SIG-M5 treated with dmso at 0.1 percent for 504 hours (cell line): ENCODE results near the gene PLSCR4.
"Not testable (repeated sequence)": the region's sequence is repeated elsewhere in the genome, so short reads cannot be mapped to it uniquely, and the experiment has no call there.

Experiments used
- DNase-seq: peaks from one replicate; lab custom pipeline; 2025; ENCODE audit not compliant: unreplicated experiment; lab: John Stamatoyannopoulos, UW

The PLSCR4 gene

GRCh38 chr3:146250449-146251382, at the start of gene PLSCR4:
Gene PLSCR4 (minus strand): TSS chr3:146251105. CDS start chr3:146222071, 29,034 bp downstream.
- peak; percentile 20 for DNase-seq

DNA sequence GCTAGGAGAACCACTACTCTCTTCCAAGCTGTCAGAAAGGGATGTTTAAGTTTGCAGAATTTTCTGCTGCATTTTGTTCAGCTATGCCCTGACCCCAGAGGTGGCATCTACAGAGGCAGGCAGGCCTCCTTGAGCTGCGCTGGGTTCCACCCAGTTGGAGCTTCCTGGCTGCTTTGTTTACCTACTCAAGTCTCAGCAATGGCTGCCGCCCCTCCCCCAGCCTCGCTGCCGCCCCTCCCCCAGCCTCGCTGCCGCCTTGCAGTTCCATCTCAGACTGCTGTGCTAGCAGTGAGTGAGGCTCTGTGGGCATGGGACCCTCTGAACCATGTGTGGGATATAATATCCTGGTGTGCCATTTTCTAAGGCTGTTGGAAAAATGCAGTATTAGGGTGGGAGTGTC, 42.5 kb upstream of the PLSCR4 start:
- DNase-seq, result not testable (repeated sequence)

DNA sequence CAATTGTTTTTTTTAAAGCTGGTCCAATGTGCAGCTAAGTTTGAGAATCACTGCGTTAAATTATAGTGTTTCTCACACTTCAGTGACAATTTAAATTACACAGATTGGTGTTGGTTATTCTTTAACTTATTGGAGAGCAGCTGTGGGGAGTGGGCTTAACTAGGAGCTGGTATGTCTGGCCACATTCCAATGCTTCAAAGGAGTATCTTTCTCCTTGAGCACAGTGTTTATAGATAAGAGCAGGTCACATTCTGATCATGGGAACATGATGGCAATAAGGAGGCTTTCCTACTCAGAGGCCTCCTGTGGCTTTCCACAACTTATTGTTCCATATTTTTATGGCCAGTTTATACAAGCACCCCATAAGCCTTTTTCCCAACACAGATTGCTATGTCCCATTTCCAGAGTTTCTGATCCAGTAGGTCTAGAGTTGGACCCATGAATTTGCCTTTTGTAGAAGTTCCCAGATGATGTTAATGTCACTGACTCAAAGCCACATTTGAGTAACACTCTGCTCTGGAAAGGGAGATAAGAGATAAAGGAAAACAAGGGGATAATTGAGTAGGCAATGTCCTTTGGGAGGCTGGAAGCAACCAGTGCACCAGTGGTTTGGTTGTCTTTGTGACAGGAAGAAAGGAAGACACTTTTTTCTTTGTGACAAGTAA, 33.0 kb upstream of the PLSCR4 start:
- DNase-seq, result no peak

DNA sequence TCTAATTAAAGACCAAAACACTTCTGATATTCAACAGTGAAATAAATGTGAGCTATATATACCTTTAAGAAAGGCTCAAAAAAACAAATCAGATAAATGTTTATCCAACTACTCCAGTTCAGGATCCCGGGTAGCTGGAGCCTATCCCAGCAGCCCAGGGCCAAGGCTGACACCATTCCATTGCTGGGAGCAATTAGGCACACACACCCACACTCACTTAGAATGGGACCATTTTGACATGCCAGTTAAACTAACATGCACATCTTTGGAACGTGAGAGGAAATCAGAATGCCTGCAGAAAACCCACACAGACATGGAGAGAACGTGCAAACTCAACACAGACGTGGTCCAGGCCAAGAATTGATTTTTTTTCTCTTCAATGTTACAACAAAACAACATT, 30.0 kb upstream of the PLSCR4 start:
- DNase-seq, result no peak

- DNase-seq, result no peak
Observed at GRCh38 chr3:146279951-146280350, 29.0 kb upstream of the PLSCR4 start.

GRCh38 chr3:146279013-146279412, 28.1 kb upstream of the PLSCR4 start:
- no peak for DNase-seq

GRCh38 chr3:146277953-146278631, 27.2 kb upstream of the PLSCR4 start:
- DNase-seq, result no peak

- no peak for DNase-seq
Observed at GRCh38 chr3:146275476-146275875, 24.6 kb upstream of the PLSCR4 start.

- no peak for DNase-seq
Observed at GRCh38 chr3:146274833-146275232, 23.9 kb upstream of the PLSCR4 start.

- no peak for DNase-seq
Observed at GRCh38 chr3:146273721-146274407, 23.0 kb upstream of the PLSCR4 start.

GRCh38 chr3:146271180-146271579, 20.3 kb upstream of the PLSCR4 start:
- DNase-seq, result no peak

DNA sequence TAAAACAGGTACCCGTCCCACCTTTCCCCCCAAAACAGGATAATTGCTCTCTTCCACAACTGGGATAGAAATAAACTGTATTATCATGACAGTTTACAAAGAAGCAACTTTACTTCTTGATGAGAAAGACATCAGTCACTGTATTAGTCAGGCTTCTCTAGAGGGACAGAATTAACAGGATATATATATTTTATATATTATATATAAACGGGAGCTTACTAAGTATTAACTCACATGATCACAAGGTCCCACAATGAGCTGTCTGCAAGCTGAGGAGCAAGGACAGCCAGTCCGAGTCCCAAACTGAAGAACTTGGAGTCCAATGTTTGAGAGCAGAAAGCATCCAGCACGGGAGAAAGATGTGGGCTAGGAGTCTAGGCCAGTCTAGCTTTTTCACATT, 18.4 kb upstream of the PLSCR4 start:
- no peak for DNase-seq

DNA sequence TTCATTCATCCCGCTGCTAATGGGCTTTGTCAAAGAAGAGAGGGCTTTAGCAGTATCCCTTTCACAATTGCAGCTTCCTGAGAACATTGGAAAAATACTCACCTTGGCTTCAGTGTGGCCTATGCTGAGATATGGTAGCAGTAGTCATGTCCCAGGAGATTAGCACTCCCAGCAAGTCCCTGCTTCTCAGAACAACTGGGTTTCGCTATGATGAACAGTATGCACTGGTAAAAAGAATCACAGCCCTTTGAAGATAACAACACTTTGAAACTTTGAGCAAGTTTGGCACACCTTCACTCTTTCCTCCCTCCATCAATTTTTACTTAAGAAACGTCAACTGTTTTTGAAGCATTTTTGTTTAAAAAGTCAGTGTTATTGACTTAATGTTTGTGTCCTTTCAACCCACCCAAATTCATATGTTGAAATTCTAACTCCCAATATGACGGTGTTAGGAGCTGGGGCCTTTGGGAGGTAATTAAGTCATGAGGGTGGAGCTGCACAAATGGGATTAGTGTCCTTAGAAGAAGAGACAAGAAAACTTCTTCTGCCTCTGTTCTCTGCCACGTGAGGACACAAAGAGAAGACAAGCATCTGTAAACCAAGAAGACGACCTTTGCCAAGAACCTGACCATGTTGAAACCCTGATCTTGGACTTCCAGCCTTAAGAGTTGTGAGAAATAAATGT, 17.8 kb upstream of the PLSCR4 start:
- DNase-seq, result no peak

- no peak for DNase-seq
Observed at GRCh38 chr3:146265720-146266119, 14.8 kb upstream of the PLSCR4 start.

DNA sequence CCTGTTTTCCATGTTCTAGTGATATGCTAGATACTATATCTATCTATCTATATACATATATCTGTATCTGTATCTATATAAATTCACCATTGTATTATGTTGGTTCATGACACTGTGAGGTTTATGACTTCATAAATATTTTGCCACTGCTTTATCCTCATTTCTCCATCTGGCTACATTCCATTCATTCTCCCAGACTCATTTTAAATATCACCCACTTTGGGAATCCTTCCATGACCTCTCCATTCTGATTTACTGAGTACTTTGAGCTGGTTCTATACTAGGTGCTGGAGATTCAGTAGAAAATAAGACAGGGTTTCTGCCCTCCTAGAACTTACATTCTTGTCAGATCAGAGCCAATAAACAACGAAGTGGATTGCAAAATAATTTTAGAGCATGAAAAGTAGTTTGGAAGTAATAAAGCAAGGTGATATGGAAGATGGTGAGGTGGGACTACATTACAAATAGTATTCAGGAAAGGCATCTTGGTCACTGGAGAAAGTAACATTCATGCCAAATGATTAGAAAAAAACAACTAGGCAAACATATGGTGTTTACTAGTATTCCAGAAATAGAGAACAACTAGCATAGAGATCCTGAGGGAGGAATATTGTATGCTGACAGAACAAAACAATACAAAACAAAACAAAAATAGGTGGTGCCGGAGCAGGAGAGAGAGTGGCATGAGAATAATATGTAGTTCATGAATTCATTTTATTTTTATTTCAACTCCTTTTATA, 11.6 kb upstream of the PLSCR4 start:
- no peak for DNase-seq

- no peak for DNase-seq
Observed at GRCh38 chr3:146259880-146260589, 9.1 kb upstream of the PLSCR4 start.

DNA sequence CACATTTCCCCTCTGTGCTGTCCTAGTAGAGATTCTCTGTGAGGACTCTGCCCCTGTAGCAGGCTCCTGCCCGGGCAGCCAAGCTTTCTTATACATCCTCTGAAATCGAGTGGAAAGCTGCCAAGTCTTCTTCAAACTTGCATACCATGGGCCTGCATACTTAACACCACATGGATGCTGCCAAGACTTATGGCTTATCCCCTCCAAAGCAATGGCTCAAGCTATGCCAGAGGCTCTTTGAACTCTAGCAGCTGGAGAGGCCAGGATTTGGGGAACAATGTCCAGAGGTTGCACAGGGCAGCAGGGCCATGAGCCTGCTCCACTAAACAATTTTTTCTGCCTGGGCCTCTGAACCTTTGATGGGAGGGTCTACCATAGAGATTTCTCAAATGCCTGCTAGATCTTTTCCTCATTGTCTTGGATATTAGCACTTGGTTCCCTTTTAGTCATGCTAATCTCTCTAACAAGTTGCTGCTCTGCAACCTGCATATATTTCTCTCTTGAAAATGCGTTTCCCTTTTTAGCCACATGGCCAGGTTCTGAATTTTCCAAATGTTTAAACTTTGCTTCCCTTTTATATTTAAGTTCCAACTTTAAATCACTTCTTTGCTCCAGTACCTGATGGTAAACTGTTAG, 6.1 kb upstream of the PLSCR4 start:
- DNase-seq, result no peak

DNA sequence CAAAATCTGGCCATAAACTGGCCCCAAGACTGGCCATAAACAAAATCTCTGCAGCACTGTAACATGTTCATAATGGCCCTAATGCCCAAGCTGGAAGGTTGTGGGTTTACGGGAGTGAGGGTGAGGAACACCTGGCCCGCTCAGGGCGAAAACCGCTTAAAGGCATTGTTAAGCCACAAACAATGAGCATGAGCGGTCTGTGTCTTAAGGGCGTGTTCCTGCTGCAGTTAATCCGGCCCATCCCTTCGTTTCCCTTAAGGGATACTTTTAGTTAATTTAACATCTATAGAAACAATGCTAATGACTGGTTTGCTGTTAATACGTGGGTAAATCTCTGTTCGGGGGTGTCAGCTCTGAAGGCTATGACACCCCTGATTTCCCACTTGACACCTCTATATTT, 1.5 kb upstream of the PLSCR4 start:
- not testable (repeated sequence) for DNase-seq

GRCh38 chr3:146249921-146250320, 984 bp downstream of the PLSCR4 start:
- DNase-seq, result no peak
